Right renal cortex interstitium (tissue), 3 donors: ENCODE results near the gene MFF. TPM values are rescaled to one million over a fixed set of nuclear protein-coding genes. Genes with fewer than 3 reads are reported as not detected.

Experiments used
- DNase-seq, 3 donors: peaks; one replicate each; pipeline ENCODE4 v3.0.0-alpha.2; 2013; ENCODE audit warnings: low read depth in 3 of 3, low spot score in 2 of 3
- polyA plus RNA-seq, 3 donors: library from polyadenylated mRNA; unstranded; fragments of 120-200 nt; gene quantifications; one replicate each; pipeline ENCODE4 v1.2.1, GENCODE V29; 2013; ENCODE audit not compliant: insufficient read length in 3 of 3

MFF gene
- 100 to 1,000 TPM; 131 to 149 (median 143) TPM for polyA plus RNA-seq

GRCh38 chr2:227324995-227325838 is at the start of gene MFF:
MFF (plus strand) TSS chr2:227325251; CDS start chr2:227330666, 5,415 bp downstream.
- peak; percentile 76 to 91 (median 82) for DNase-seq

- no peak for DNase-seq
These were observed 44.2 kb upstream of the MFF start for GRCh38 chr2:227280895-227281294.

- no peak for DNase-seq
These were observed 39.3 kb upstream of the MFF start for GRCh38 chr2:227285741-227286236.

GRCh38 chr2:227287771-227288170 is 37.3 kb upstream of the MFF start:
- DNase-seq, result no peak

- DNase-seq, result no peak
These were observed 32.7 kb upstream of the MFF start for GRCh38 chr2:227292314-227292713.

- DNase-seq, result no peak
These were observed 31.5 kb upstream of the MFF start for GRCh38 chr2:227293531-227293930.

- DNase-seq, result no peak
These were observed 29.2 kb upstream of the MFF start for GRCh38 chr2:227295806-227296205.

GRCh38 chr2:227296671-227297405 is 28.2 kb upstream of the MFF start:
- DNase-seq, result no peak

GRCh38 chr2:227301523-227301922 is 23.5 kb upstream of the MFF start:
- no peak for DNase-seq

- no peak for DNase-seq
These were observed 16.3 kb upstream of the MFF start for GRCh38 chr2:227308784-227309183.

- DNase-seq, result no peak
These were observed 14.3 kb upstream of the MFF start for GRCh38 chr2:227310756-227311110.

- no peak for DNase-seq
These were observed 13.1 kb upstream of the MFF start for GRCh38 chr2:227311861-227312506.

- DNase-seq, result no peak
These were observed 12.5 kb upstream of the MFF start for GRCh38 chr2:227312579-227312978.

- no peak for DNase-seq
These were observed 11.7 kb upstream of the MFF start for GRCh38 chr2:227313310-227313709.

GRCh38 chr2:227317834-227318233 is 7.2 kb upstream of the MFF start:
- no peak for DNase-seq

GRCh38 chr2:227320305-227321094 is 4.6 kb upstream of the MFF start:
- no peak for DNase-seq

- no peak for DNase-seq
These were observed 2.4 kb upstream of the MFF start for GRCh38 chr2:227322530-227323205.

- DNase-seq, result no peak
These were observed 1.2 kb upstream of the MFF start for GRCh38 chr2:227323818-227324217.

GRCh38 chr2:227324642-227324994 is 433 bp upstream of the MFF start:
- DNase-seq, result no peak

- no peak for DNase-seq
These were observed 766 bp downstream of the MFF start for GRCh38 chr2:227325839-227326195.
